ENCODE results near the gene CRYBG3. TPM values are rescaled to one million over a fixed set of nuclear protein-coding genes. Genes with fewer than 3 reads are reported as not detected.
"Not testable (repeated sequence)": the region's sequence is repeated elsewhere in the genome, so short reads cannot be mapped to it uniquely, and the experiment has no call there.

Gene CRYBG3
- total RNA-seq, 1 donor from 2014 or later: 4.9 TPM

DNA sequence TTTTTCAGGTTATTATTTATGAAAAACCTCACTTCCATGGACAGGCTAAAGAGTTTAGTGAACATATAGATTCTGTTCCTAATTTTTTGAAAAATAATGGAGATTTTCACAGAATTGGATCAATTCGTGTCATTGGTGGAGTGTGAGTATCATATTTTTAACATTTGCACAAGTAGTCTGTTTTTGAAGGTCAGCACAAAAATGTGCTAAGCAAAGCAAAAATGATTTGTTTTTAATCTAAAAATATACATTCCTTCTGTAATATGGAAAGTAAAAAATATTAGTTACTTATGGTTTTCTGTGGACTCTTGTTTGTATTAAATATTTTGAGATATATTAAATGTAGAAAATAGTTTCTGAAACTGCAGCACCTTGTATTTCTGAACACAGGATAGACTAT is 71.0 kb downstream of the CRYBG3 start:
- DNase-seq (ENCODE audit: low spot score in 2 of 2) (no peak), FAIRE-seq (no peak)

DNA sequence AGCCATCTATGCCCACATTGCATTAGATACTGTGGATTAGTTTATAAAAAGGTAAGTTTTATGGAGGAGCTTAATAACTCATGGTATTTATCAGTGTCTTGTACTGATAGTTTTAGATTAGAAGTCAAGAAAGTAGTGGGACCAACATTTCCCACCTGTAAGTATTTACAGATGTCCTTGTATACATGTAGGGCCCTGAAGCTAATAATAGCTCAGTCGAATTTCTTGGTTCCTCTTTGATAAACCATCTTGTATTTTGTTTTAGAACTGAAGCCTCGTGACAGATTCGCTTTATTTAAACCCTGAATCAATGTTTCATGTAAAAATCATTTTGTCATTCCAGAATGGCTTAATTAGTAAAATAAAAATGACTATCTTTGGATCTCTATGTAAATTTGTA is 73.4 kb downstream of the CRYBG3 start:
- FAIRE-seq (no peak), DNase-seq (ENCODE audit: low spot score in 2 of 2) (no peak)

DNA sequence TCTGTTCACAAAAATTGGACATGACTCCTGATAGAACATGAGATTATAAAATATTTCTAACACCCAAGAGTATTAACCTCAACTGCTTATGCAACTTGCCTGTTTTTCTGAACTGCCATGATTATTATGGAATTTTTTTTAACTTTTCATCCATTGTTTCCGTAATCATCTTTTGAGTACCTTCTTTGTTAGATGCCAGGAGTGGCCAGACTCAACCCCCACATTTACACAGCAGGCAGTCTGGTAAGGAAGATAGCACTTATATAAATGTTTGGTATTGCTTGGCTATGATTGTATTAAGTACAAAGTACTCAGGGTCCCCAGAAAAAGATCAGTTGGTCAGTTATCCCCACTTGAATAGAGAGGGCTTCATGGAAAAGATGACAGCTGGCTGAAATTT is 74.3 kb downstream of the CRYBG3 start:
- no peak for FAIRE-seq
- DNase-seq (ENCODE audit: low spot score in 2 of 2): no peak

DNA sequence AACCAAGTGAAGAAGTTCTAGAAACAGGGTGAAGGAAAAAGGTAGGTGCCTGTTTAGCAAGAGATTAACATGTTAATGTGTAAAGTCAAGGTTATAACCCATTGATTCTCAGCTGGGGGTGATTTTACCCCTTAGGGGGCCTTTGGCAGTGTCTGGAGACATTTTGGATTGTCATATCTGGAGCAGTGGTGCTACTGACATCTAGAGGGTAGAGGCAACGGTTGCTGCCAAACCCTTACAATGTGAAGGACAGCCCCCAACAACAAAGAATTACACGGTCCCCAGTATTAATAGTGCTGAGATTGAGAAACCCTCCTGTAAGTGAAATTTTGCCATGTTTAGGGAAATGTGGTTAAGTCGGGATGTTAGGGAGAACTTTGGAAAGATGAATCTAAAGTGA is 74.7 kb downstream of the CRYBG3 start:
- no peak for FAIRE-seq
- no peak for DNase-seq (ENCODE audit: low spot score in 2 of 2)

DNA sequence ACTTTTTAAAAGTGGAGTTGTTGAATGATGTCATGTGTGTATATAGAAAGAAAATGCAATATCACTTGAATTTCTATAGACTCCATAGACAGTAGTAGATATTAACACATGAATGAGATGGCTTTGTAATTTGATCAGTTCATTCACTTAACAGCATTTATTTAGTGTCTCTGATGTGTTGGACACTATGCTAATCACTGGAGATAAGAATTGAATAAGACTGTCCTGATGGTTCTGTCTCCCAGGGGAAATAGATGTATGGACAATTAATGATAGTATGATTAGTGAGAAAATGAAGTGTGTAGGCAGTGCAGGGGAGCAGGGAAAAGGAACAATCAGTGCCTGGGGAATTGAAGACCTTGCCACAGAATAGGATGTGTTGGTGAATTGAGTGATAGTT is 77.5 kb downstream of the CRYBG3 start:
- no peak for DNase-seq (ENCODE audit: low spot score in 2 of 2)
- FAIRE-seq: no peak

DNA sequence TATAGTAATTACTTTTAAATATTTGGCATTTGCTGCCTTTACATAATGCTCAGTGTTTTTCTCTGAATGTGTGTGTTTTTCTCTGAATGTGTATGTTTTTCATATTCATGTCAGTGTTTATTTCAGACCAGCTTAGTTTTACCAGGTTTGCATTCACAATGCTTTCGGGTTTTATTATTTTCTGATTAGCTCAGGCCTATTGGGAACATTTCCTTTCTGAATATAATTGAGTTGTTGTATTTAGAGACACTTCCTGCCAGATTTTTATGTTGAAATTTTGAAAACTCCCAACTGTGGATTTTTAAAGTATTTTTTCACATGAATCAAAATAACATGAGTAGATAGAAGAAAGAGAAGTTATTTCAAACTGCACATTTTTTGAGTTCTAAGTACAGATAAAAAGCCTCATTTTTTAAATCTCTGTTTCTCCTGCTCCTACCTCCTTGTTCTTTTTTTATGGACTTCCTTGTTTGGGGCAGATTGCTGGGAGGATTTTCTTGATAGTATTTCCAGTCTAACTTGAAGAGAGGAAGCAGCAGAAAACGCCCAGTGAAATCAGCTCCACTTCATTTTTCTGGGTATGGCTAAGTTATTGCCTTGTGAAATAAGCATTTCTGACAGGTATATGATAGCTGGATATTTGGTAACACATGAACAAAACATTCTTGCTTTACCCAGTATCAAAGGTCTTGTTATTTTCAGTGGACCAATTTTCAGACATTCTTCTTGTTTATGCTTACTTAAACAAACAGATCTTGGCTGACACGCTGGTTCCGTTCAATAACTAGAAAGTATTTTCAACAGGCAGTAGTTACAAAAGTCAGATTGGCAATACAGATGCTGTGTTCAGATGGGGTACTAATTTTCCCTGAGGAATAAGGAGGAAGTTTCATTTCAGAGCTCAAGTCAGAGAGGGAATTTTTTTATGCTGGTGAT is 79.8 kb downstream of the CRYBG3 start:
- FAIRE-seq (no peak), DNase-seq (ENCODE audit: low spot score in 2 of 2) (no peak)

DNA sequence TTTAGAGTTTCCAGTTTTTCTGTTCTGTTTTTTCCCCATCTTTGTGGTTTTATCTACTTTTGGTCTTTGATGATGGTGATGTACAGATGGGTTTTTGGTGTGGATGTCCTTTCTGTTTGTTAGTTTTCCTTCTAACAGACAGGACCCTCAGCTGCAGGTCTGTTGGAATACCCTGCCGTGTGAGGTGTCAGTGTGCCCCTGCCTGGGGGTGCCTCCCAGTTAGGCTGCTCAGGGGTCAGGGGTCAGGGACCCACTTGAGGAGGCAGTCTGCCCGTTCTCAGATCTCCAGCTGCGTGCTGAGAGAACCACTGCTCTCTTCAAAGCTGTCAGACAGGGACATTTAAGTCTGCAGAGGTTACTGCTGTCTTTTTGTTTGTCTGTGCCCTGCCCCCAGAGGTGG is 88.0 kb downstream of the CRYBG3 start:
- FAIRE-seq; DNase-seq (ENCODE audit: low spot score in 2 of 2): not testable (repeated sequence)

DNA sequence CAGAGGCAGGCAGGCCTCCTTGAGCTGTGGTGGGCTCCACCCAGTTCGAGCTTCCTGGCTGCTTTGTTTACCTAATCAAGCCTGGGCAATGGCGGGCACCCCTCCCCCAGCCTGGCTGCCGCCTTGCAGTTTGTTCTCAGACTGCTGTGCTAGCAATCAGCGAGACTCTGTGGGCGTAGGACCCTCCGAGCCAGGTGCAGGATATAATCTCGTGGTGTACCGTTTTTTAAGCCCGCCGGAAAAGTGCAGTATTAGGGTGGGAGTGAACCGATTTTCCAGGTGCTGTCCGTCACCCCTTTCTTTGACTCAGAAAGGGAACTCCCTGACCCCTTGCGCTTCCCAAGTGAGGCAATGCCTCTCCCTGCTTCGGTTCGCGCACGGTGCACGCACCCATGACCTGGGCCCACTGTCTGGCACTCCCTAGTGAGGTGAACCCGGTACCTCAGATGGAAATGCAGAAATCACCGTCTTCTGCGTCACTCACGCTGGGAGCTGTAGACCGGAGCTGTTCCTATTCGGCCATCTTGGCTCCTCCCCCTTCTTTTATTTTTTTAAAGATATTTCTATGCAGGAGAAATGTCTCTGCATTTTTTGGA is 88.5 kb downstream of the CRYBG3 start:
- FAIRE-seq; DNase-seq (ENCODE audit: low spot score in 2 of 2): not testable (repeated sequence)

DNA sequence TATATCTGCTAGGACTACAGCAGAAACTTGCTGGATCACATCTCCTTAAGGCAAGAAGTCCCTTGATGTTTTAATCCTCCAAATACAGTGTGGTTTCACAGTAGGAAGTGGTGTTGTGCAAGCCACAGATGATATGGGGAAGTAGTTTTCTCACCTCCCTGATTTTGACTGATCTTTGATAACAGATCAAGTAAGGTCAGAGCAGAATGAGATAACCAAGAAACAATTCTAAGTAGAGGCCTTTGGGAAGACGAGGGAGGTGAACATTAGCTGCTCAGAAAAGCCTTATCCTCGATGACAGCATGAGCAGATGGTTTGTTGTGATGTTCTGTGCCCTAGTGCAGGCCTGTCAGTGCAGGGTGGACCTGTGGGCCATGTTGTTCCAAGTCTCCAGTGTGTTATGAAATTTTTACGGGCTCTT is 89.1 kb downstream of the CRYBG3 start:
- FAIRE-seq: no peak

DNA sequence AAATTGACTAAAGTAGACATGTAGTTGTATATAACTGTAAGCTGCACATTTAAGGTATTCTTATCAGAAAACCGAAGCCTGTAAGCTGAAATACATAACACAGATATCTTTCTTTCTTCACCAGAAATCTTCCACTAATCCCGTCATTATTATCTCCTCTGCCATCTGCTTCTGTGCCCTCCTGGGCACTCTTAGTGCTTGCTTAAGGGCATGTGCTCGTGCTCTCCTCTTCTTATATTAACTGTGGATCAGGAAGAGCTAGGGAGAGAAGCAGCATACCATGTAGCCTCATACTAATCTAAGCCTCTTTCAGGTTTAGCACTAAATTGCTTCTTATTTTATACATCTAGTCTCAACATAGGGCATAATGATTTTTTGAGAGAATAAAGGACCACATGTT is 89.6 kb downstream of the CRYBG3 start:
- DNase-seq (ENCODE audit: low spot score in 2 of 2) (no peak), FAIRE-seq (no peak)

More for the DNA sequence above, 89.1 kb downstream of the CRYBG3 start:
- DNase-seq (ENCODE audit: low spot score in 2 of 2): no peak

DNA sequence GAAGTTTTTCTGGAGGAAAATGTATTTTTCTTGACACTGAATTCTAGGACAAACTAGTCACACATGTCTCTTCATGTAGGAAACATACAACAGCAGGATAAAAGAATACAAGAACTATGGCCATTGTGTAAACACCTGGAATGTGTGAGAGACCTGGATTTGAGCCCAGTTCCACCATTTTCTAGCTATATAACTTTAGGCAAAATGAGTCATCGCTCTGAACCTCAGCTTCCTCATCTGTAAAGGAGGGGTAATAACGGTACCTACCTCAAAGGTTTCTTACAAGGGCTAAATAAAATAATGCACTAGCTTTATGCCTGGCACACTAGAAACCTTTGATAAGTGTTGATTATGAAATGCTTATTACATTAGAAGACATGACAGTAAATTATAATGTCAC is 92.6 kb downstream of the CRYBG3 start:
- FAIRE-seq (no peak), DNase-seq (ENCODE audit: low spot score in 2 of 2) (no peak)

DNA sequence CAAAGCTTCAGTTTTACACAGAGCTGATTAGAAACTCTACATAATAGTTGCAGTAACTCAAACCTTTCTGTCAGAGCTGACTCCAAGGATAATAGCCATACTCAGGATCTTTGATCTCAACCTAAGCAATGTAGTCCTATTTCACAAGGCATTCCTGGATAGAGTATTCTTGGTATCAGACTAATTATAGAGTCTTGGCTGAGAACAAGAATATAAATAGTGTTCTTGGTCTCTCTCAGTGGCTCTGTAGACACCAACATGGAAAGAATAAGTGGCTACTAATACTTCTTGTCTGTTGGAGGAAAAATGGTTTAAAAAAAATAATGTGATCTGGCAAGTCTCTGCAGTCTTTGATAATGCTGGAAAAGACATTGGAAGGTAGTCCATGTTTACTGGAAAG is 94.8 kb downstream of the CRYBG3 start:
- no peak for DNase-seq (ENCODE audit: low spot score in 2 of 2)
- FAIRE-seq: no peak

DNA sequence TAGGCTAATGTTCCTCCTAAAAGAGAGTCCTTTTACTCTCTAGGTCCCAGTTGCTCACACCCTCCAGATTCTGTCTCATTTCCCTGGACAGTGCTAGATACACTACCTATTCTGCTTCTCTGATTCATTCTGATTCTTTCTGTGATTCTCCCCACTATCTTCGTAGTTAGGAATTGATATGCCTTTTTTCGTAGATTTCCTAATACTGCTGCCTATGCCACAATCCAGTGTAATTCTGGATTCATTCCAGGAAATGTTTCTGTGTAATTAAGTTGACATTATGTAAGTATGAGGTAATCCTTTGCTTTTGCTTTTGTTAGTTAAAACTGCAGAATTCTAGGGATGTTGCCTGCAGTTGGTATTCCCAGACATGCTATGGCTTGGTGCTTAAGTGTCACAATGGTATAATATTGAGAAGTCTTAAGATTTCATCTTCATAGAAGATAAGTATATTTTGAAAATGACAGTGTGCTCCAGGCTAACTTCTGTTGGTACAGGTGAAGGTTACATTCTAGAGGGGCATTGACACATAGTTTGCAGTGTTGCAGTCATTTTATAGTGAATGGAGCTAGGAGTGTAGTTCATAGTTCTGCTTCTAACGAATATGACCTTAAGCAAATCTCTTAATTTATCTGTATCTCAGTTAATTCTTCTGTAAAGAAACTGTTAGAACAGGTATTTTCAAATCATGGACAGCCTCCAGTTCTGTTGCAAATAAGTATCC is 96.2 kb downstream of the CRYBG3 start:
- FAIRE-seq (no peak), DNase-seq (ENCODE audit: low spot score in 2 of 2) (no peak)

DNA sequence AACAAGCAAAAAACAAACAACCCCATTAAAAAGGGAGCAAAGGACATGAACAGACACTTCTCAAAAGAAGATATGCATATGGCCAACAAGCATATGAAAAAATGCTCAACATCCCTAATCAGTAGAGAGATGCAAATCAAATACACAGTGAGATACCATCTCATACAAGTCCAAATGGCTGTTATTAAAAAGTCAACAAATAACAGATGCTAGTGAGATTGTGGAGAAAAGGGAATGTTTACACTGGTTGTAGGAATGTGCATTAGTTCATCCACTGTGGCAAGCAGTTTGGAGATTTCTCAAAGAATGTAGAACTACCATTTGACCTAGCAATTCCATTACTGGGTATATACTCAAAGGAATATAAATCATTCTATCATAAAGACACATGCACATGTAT is 105.9 kb downstream of the CRYBG3 start:
- DNase-seq (ENCODE audit: low spot score in 2 of 2) (no peak), FAIRE-seq (no peak)

DNA sequence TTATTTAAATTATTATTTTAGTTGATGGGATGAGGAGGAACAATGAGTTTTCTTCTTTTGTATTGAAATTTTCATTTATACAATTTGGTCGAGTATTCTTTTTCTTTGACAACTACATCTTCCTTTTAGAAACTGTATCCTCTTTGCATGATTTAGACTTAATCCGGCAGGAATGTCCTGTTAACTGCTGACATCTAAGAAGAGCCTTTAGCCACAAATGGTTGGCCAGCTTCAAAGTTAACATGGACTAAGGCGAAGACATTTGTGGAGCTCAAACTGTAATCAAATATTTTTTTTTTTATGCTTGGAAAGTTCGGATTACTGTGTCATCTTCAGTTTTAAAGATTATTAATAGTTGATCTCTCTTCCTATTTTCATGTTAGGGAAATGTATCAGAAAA is 107.2 kb downstream of the CRYBG3 start:
- FAIRE-seq (no peak), DNase-seq (ENCODE audit: low spot score in 2 of 2) (no peak)

DNA sequence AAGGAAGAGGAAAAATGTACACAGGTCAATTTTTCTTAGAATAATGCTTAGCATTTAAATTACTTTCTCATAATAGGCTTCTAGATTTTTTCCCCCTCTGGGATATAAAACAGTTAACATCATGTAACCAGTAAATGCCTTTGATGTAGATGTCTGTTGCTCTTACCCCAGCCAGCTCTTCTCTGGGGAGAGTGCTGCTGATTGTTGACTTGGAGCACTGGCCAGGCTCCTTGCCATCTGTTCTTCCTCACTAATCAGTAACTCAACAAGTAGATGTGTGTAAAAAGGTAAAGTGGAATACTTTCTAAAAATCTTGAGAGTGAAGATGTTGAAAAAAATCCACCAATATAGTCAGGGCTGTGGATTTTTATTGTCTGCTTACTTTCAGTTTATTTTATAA is 108.2 kb downstream of the CRYBG3 start:
- no peak for FAIRE-seq
- DNase-seq (ENCODE audit: low spot score in 2 of 2): no peak

DNA sequence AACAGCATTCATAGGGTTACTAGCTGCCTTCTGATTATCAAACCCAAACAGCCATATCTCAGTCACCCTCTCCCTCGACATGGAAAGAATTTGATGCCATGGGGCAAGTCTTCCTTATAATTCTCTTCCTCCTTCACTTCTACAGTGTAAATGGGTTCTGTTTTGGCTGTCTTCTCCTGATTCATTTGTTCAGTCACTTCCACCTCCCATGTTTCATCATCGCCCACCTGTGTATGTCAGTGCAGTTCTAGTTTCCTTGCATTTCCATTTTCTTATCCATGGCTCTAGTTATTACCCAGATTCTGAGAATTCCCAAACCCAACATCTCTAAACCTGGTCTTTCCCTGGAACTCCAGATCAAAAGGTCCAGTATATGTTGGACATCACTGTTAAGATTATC is 109.4 kb downstream of the CRYBG3 start:
- FAIRE-seq: no peak
- DNase-seq (ENCODE audit: low spot score in 2 of 2): no peak

DNA sequence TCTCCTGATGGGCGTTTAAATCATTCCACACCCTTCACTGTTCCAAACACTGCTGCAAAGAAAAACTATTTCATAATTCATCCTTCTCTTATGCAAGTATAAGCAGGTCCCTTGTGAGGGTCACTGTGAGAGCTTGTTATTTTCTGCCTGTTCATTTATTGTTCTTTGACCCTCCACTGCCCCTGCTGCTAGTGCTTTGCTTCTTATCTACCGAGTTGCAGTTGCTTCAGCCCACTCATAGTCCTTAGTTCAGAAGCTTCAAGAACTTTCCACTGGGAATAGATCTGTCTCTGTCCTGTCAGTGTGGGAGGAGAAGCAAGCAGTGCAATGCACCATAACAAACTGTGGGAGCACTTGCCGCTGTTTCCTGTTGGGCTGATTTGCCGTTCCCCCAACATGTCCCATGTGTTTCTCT is 110.6 kb downstream of the CRYBG3 start:
- FAIRE-seq (no peak), DNase-seq (ENCODE audit: low spot score in 2 of 2) (no peak)

DNA sequence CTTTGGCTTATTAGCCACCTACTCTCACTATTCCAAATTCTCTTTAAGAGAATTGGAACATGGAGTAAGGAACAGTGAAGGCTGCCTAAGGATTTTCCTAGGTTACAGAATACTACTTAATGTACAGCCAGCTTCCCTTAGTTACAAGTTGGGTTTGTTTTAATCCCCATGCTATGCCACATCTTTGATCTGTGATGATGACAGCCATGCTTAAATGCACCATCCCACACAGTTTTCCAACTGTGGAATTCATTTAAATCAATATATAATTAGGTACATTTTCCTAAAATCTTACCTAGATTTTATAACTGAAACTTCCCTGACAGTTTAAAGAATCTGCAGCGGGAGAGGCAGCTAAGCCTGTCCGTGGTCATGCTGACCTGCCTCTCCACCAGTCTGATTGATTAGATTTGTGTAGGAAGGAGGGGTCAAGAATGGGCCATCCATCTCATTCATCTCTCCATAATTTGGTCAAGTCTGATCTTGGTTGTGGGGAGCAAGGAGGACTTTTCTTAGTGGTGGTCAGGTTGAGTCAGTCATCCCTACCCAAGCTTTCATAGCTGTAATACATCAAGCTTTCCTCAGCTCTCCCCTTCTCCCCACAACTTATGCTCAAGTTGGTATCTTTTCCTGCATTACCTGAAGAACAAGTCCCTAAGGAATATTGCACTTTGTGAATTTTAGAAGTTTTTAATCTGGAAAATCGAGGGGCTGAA is 113.3 kb downstream of the CRYBG3 start:
- FAIRE-seq: no peak
- DNase-seq (ENCODE audit: low spot score in 2 of 2): no peak

DNA sequence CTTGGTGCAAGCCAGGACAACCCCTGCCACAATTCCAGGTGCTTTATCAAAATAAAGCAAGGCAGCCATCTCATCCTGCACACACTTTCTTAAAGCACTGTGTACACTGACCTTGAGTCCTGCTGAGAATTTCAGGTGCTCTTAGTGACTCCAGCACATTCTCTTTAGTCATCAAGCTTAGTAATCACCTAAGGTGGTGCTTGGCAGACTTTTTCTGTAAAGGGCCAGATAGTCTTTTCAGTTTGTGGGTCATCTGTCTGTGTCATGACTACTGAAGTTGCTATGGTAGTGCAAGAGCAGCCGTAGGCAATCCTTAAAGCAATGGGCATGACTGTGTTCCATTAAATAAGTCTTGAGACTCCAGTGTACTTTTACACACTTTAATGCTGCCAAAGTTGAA is 114.0 kb downstream of the CRYBG3 start:
- no peak for FAIRE-seq

DNA sequence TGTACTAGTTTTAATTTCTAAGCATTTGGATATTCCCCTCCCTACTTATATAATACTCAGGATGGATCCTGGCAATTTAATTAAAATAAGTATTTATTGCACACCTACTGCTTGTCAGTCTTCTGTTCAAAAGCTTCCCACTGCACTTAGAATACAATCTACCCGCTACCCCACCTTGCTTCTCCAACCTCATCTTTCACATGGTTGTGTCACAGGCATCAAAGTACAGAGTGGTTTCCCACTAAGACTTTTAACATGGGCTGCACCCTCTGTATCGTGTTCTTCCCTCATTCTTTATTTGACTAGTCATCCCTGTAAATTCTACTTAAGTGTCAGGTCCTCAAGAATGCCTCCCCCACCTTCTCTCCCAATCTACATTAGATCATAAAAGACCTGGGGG is 115.4 kb downstream of the CRYBG3 start:
- FAIRE-seq (no peak), DNase-seq (ENCODE audit: low spot score in 2 of 2) (no peak)

More for the DNA sequence above, 114.0 kb downstream of the CRYBG3 start:
- no peak for DNase-seq (ENCODE audit: low spot score in 2 of 2)

All from frontal cortex (tissue), 4 donors.